DLD1 (cell line): ENCODE data around the gene SLC43A1.

Experiments used
- in situ Hi-C: cut with HindIII; loops from 2 replicates; pipeline ENCODE4 v1.10.0; 2017; ENCODE audit warnings: low sequenced_read_pairs

The SLC43A1 gene

DNA sequence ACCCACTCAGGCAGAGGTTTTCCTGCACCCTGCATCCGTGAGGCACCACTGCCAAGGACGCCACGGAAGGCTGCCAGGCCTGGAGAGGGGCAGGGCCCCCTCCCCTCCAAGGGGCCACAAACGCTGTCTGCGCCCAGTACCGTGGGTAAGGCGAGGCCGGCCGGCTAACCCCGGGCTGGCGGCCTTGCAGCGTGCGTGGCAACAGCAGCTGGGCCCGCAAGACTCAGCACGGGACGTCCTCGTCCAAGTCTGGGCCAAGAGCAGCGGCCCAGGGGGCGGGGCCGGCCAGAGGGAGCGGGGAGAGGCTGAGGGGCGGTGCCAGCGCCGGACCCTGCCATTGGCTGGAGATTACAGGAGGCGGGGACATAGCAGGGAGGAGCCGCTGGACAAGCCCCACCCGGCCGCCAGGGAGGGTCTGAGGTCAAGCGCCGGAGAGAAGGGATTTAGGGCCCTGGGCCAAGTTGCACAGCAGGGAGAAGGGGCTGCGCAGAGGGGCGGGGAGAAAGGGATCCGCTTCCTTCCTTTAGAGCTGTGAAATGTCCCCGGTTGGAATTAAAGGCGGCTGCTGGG is 16.0 kb downstream of the SLC43A1 start:
- in situ Hi-C loops, result no loop called here

DNA sequence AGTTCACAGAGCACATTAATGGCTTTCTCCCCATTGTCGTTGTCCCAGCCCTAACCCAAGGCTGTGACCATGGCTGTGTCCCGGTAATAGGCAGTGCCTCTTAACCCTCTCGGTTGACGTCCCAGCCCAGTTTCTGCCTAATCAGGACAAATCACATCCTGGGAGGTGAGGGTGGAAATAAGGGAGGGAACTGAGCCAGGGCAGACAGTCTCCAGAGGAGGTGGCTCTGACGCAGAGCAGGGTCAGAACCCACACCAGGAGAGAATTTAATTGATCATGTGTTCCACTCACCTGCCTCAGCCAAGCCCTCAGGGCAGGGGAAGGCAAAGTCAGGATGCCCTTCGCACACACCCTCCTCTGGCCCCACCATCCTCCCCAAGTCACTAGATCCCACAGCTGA is 17.0 kb downstream of the SLC43A1 start:
- in situ Hi-C loops, result no loop called here

DNA sequence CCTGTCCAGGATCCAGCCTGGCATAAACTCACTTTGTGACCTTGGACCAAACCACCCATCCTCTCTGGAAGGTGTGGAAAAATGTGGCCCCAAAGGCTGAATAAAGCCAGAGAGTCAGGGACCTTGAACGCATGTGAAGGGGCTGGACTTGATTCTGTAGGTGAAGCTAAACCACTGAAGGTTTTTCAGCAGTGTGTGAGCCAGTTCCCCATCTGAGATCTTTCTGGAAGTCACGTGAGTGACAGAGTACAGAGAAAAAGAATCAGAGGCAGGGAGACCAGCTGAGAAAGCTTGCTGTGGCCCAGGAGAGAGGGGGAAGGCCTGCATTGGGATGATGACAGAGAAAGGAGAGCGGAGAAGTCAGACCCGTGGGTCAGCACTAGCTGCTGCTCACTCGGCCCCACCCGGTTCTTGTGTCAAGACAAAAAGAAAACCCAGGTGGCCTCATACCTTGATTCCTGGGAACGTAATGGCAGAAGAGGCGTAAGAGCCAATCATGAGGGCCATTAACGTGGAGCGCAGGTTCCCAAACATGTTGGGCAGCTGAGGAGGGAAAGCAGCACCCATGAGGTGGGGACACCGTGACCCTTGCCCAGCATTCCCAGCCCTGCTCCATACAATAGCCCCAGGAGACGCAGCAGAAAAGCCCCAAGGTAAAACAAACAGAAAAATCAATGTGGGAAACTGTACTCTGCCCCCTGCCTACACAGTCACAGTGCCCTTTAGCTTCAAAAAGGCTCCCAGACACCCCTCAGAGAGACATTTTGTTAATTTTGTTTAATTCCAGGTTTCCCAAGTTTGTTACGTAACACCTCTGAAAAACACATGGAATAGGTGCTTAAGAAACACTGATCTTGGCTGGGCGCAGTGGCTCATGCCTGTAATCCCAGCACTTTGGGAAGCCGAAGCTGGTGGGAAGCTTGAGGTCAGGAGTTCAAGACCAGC is 17.9 kb downstream of the SLC43A1 start:
- in situ Hi-C loops, result no loop called here

DNA sequence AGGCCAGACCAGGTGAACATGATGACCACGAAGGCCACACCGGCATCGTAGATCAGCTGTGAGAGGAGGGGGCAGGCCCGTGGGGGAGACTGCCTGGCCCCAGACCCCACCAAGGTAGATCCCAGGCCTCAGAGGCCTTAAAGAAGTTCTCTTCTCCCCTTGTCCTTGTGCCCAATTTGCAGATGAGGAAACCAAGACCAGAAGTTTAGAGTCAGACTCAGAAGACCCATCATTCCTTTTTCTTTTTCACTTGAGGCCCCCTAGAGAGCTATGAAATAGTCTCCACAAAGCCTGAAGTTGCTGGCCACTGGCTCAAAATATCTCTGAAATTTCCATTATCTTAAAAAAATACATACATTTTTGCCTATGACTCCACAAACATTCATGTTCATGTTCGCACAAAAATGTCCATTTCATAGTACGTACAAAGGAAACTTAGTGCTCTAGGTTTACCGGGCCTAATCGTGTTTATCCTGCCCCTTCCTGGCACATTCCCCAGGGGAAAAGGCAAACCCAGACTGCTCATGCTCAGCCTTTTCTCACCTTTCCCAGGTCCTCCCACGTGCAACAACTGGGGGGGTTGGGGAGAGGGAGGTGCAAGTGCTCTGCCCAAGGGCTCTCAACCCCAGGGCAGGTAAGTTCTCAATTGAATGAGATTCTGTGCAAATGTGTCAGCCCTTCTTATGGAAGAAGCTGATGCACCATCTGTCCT is 19.2 kb downstream of the SLC43A1 start:
- in situ Hi-C loops, result no loop called here

DNA sequence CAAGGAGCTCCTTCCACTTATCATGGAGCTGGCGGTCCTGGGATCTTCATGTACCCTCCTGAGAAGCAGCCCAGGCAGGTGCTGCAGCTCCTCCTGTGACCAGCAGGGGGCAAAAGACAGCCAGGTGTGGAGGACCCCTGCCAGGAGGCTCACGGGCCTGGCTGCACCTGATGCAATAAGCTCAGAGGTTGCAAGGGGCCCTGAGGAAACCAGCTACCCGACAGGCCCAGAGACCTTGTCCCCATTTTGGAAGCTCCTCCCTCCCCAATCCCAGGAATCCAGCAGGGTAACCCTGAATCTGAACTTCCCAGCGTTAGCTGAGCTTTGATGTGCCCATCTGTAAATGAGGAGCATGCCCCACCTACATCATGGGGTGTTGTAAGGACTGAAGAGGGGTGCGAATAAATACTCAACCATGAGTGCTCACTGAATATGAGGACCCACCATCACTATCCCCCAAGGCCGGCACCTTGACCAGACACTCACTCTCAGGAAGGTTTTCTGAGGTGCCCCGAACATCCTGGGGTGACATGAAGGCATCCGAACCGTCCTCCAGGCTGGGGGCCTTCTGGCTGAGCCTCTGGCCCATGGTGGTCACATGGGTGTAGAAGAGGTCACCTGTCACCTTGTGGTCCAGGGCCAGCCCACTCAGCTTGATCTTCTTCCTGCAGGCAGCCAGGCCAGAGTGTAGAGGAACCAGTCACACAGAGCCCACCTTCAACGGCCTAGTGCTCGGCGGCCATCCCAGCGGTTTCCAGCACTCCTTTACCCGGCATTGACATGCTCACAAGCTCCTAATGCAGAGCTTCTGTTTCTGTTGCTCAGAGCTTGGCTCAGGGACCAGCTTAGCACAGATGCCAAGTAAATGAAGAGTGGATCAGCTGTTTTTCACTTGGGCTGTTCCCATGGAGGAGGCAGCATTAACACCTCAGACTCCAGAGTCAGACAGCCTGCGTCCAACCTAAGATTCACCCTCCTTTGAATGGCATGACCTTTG is 21.7 kb downstream of the SLC43A1 start:
- in situ Hi-C loops, result no loop called here

DNA sequence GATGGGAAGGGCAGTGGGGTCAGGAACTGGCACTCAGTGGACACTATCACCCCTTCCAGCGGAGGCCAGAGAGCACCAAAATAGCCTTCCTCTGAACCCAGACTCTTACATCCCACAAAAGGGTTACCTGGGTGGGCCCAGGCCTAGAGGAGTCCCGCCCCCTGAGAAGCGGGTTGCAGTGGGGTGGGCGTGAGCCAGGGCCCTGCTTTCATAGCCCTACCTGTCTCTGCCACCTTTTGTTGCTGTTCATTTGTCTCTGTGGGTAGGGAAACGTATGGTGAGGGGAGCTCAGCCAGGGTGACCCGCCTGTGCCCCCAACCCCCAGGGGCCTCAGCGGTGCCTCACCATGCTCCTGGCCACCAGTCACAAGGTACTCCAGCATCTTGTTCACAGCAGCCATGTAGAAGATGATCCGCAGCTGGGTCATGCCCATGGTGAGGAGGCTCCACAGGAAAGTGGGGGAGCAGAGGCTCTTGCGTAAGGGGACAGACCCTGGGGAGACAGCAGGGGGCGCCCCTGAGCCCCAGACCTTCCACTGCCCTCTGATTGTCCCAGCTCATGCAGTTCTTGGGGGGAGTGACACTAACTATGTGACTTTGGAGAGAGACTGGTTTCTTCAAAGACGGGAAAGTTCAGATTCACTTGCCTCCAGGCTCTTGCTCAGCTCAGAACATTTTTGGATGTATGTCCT is 24.0 kb downstream of the SLC43A1 start:
- in situ Hi-C loops, result no loop called here

DNA sequence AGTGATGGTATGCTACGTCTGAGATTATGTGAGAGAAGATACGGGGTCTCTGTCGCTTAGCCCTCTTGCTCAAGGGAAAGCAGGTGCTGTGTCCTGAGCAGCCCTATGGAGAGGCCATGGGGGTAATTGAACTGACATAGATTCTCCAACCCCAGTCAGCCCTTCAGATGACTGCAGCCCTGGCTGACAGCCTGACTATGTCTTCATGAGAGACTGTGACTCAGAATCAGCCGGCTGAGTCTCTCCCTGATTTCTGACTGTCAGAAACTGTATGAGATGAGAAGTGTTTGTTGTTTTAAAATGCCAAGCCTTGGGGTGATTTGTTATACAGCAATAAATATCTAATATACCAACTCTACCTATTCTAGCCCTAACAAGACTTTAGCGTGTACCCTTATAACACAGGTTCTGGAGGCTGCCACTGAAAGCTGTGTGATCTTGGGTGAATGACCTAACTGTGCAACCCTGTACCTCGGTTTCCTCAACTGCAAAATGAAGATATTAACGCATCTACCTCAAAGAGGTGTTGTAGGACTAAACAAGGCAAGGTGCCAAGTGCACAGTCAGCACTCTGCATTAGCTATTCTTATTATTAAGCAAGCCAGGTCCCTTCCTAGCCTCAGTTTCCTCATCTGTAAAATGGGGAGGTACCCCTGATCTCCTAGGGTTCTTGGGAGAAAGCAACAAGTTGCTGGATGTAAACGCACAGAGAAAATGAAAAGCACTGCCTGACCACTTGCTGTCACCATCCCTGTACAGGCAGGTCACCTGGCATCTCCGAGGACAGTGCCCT is 24.9 kb downstream of the SLC43A1 start:
- in situ Hi-C loops, result no loop called here

DNA sequence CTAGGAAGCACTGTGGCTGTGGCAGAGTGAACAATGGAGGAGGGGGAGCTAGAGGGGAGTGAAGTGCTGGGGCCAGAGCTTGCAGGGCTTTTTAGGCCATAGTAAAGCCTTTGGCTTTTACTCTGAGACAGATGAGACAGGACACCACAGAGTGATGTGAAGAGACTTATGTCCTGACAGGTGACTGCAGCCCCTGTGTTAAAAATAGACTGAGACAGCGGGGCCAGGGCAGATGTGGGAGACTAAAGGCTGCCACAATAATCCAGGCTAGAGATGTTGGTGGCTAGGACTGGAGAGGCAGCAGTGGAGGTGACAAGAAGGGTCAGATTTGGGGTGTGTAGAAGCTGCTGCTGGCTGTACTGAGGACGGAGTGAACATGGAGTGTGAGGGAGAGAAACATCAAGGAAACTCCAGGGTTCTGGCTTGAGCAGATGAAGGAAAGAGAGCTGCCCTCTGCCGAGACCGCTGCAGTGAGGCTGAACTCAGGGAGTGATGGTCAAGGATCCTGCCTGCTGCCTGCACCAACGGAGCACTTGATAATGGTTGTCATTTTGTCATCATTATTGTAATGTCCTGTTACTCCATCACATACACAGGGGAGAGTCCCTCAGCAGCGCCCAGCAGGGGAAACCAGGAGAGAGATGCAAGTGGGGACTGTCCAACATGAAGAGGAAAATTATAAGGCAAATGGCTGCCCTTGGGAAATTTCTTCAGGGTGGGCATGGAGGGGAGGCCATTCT is 27.4 kb downstream of the SLC43A1 start:
- in situ Hi-C loops, result no loop called here

DNA sequence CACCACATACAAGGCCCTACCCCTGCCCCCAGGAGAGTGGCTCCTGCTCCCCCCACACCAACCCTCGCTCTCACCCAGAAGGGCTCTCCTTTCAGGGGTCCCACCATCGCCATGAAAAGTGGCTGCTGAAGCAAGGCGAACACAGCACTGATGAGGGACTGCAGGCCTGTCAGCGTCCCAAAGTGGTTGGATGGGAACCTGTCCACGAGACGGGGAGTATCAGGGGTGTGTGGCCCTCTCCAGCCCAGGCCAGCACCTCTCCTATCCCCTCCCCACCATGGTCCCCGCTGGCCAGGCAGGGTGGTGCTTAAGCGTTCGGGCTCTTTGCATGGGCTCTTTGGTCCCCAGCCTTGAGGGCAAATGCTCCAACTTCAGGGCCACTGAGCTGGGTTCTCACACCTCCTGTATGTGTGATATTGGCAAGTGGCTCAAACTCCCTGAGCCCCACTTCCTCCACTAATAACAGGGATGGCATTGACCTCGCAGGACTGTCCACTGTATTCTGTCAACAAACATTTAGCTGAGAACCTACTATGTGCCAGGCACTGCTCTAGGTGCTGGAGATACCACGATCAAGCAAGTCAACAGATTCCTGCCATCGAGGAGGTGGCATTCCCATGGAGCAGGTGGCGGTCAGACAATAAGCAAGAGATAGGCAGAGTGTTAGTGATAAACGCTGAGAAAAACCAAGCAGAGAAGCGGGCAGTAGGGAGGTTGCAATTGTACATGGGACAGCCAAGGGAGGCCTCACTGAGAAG is 28.3 kb downstream of the SLC43A1 start:
- in situ Hi-C loops, result no loop called here

DNA sequence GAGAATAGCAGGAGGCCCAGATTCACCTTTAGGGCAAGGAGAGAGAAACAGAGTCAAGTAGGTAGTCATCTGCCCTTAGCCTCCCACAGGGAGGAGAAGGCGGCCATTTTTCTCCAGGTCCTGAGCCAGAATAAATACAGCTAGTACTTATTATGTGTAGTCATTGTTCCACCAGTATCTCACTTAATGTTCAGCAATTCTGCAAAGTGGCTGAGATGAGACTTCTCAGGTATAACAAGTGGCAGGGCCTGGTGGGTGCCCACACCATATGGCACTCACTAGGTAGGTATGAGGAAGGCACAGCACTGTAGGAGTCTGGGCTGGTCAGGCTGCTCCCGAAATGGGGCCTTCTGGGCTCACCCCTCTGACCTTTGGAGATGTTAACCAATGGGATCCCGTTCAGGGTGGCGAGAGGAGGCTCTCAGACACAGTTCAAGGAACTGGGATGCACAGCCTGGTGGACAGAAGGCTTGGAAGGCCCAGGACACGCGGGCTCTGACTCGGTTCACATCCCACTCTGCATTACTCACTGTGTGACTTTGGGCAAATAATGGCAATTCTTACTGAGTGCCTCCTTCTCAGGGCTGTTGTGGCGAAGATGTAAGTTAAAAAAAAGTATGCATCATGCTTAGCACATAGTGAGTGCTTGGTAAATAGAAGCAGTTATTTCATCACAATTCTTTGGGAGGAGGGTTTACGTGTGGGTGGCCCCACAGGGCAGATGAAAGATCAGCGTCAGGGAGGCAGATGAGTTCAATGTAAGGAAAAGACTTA is 30.1 kb downstream of the SLC43A1 start:
- in situ Hi-C loops, result no loop called here

DNA sequence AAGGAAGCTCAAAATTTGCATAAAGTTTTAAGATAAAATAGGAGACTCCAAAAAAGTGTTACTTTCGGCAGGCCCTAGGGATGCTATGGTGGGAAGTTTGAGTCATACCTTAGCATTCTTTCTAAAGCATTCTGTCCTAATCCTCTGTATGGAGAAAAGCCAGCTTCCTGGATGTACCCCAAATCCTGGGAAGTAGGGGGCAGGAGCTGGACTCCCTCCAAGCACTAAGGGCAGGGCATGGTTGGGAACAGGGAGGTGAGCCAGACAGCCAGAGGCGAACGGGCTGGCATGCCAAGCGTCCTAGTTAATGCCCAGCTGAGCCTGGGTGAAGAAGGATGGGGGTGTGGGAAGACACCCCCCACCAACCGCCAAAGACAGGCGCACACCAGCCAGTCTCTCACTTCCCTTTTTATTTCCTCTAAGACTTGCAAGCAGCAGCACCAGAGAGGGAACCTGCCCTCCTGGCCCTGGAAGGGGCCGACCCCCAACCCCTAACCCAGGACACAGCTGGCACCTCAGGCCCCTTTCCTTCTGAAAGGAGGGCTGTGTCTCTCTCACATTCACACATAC is 31.3 kb downstream of the SLC43A1 start:
- in situ Hi-C loops, result no loop called here

DNA sequence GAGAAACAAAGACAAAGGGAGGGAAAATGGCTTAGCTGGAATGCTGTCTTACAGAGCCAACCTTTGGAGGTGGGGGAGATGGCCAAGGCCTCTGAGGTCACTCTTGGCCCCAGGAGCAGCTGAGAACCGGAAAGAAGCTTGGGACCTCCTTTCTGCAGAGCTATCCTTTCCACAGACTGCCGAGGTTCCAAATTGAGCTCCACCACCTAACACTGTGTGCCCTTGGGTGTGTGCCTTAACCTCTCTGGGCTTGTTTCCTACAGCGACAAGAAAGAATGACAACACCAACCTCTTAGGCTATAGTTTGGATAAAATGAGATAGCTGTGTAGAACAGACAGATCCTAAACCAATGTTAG is 32.0 kb downstream of the SLC43A1 start:
- in situ Hi-C loops, result no loop called here

DNA sequence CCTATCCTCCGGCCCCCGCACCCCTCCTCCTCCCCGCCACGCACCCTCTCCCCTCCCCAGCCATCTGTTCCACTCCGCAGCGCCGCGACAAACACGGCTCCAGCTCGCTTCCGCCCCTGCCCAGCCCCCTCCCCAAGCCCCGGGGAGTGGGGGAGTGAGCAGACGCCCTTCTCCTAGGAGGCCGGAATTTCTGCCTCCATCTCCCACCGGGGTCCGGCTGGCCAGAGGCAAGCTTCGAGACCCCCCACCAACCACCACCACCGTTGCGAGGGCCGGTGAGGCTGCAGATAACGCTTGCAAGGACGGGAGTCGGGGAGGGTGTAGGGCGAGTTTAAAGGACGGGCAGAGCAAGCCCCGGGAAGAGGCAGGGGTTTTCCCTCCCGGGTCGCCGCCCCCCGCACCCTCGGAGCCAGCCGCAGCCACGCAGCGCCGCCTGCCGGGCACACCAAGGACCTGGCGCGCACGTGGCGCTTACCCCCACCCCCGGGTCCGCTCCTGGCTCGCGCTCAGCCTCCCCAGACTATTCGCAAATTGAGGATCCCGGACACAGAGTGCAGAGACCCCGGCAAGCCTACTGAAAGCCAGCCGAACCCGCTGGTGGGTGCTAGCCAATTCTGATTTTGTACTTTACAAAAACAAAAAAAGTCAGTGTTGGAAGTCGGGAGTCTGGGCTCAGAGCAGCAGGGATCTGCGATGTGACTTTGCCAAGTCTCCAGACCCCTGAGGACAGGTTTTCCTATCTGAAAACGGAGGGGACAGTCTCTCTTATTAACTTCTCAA is 32.5 kb downstream of the SLC43A1 start:
- in situ Hi-C loops, result no loop called here

DNA sequence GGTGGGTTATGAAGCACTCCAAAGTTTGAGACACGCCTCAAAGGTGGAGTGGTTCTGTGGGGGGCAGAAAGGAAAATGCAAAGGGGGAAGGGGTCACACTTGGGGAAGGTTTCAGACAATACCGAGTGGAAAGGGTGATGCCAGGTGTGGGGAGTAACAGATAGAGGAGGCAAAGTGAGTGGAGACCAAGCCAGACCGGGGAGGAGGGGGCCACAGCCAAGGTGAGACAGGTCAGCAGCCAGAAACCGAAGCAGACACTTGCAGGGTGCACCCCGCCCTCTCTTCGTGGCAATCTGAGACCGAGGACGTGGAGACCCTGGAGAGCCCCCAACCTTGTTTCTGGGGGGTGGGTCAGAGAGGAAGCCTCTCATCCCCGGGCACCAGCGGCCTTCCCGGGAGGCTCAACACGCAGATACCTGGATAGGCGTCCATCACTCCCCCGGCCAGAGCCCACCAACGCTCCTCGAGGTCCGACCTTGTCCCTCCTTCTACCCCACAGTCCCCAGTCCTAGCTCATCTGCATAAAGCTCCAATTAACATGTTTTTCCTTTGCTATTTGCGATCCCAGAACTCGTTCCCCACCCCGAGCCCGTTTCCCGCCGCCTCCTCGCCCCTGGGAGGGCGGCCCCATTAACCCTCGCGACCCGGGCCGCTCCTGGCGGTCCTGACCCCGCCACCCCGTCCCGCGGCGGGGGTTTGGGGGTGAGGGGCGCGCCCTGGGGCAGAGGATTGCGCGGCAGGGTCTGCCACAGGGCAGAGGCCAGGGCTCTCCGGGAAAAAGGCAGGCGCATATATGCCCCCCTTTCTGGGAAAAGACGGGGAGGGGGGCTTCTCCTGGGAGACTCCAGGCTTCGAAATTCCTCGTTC is 33.4 kb downstream of the SLC43A1 start:
- in situ Hi-C loops, result no loop called here

DNA sequence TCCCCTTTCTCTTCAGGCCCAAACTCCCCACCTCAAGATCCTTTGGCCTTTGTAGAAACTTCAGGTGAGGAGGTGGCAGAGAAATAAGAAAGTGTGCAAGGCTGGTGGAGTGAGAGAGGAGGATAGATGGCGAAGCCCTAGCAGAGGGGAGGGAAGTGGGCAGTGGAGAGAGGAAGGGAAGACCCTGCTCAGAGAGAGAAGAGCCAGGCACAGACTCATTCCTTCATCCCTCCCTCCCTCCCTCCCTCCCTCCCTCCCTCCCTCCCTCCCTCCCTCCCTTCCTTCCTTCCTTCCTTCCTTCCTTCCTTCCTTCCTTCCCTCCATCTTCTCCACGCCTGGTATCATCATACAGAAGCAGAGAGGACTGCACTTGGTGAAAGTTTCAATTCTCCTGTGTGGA is 34.2 kb downstream of the SLC43A1 start:
- in situ Hi-C loops, result no loop called here
